CD4-positive, alpha-beta T cell treated with Interleukin-4 for 4 hours (primary cell): ENCODE results near the gene TSHZ2.

Experiments
- DNase-seq: peaks from one replicate; pipeline ENCODE4 v3.0.0-alpha.2; 2020

The TSHZ2 gene

GRCh38 chr20:53175135-53175780 is 203.1 kb downstream of the TSHZ2 start:
- no peak for DNase-seq

- DNase-seq, result no peak
These were observed 204.0 kb downstream of the TSHZ2 start for GRCh38 chr20:53176134-53176533.

GRCh38 chr20:53177687-53178086 is 205.5 kb downstream of the TSHZ2 start:
- DNase-seq, result no peak

GRCh38 chr20:53179749-53180148 is 207.6 kb downstream of the TSHZ2 start:
- DNase-seq, result no peak

- DNase-seq, result no peak
These were observed 208.8 kb downstream of the TSHZ2 start for GRCh38 chr20:53180928-53181362.

GRCh38 chr20:53181866-53182376 is 209.8 kb downstream of the TSHZ2 start:
- no peak for DNase-seq

GRCh38 chr20:53183181-53183580 is 211.0 kb downstream of the TSHZ2 start:
- no peak for DNase-seq

GRCh38 chr20:53186635-53187034 is 214.5 kb downstream of the TSHZ2 start:
- no peak for DNase-seq

- DNase-seq, result no peak
These were observed 215.4 kb downstream of the TSHZ2 start for GRCh38 chr20:53187392-53188068.

- no peak for DNase-seq
These were observed 218.1 kb downstream of the TSHZ2 start for GRCh38 chr20:53190225-53190624.

- no peak for DNase-seq
These were observed 219.8 kb downstream of the TSHZ2 start for GRCh38 chr20:53191957-53192356.

- DNase-seq, result no peak
These were observed 222.4 kb downstream of the TSHZ2 start for GRCh38 chr20:53194306-53195290.

GRCh38 chr20:53195876-53196610 is 223.9 kb downstream of the TSHZ2 start:
- DNase-seq, result no peak

GRCh38 chr20:53201588-53201987 is 229.4 kb downstream of the TSHZ2 start:
- DNase-seq, result no peak

- no peak for DNase-seq
These were observed 230.6 kb downstream of the TSHZ2 start for GRCh38 chr20:53202777-53203176.

- no peak for DNase-seq
These were observed 232.9 kb downstream of the TSHZ2 start for GRCh38 chr20:53205046-53205445.

- peak; percentile 25 for DNase-seq
These were observed 236.1 kb downstream of the TSHZ2 start for GRCh38 chr20:53208110-53208832.

- no peak for DNase-seq
These were observed 237.9 kb downstream of the TSHZ2 start for GRCh38 chr20:53210041-53210440.

GRCh38 chr20:53210931-53211330 is 238.8 kb downstream of the TSHZ2 start:
- DNase-seq, result no peak

GRCh38 chr20:53212018-53212417 is 239.9 kb downstream of the TSHZ2 start:
- DNase-seq, result no peak

GRCh38 chr20:53214392-53214791 is 242.2 kb downstream of the TSHZ2 start:
- no peak for DNase-seq

GRCh38 chr20:53215166-53215565 is 243.0 kb downstream of the TSHZ2 start:
- peak; percentile 26 for DNase-seq
